K562 (cell line): Measurements from ENCODE around the gene EPO. TPM values are rescaled to one million over a fixed set of nuclear protein-coding genes. Genes with fewer than 3 reads are reported as not detected.

Source experiments
- ARHGAP35 ChIP-seq: fragments of 450-650 bp; IDR thresholded peaks from 2 replicates; pipeline ENCODE4 v1.6.1; 2018; ENCODE audit not compliant: partially characterized antibody
- ATF3 ChIP-seq, 2 experiments: fragments of 450-650 bp in 1 of 2; sonication (generic) in 1 of 2; formaldehyde crosslinking in 1 of 2; IDR thresholded peaks in 1 of 2; conservative IDR thresholded peaks in 1 of 2; 2 replicates each; pipeline versions ENCODE4 v1.6.1 to v1.8.1; 2016 to 2023; ENCODE audit warnings: mild to moderate bottlenecking in 2 of 2, moderate library complexity in 2 of 2, inconsistent platforms in 1 of 2, missing genetic modification reagents in 1 of 2
- E2F8 ChIP-seq: fragments of 450-650 bp; IDR thresholded peaks from 2 replicates; pipeline ENCODE4 v1.7.1; 2018; ENCODE audit warnings: mild to moderate bottlenecking, low read depth; ENCODE audit not compliant: partially characterized antibody
- EGR1 ChIP-seq: fragments of 450-650 bp; conservative IDR thresholded peaks from 2 replicates; pipeline ENCODE4 v1.6.1; 2017; ENCODE audit warnings: mild to moderate bottlenecking
- FOXP4 ChIP-seq: sonication (generic); formaldehyde crosslinking; IDR thresholded peaks from 2 replicates; pipeline ENCODE4 v1.8.0; 2022; ENCODE audit warnings: mild to moderate bottlenecking, missing genetic modification reagents, borderline replicate concordance
- HDAC2 ChIP-seq: fragments of 450-650 bp; IDR thresholded peaks from 2 replicates; pipeline ENCODE4 v1.6.1; 2016; ENCODE audit warnings: mild to moderate bottlenecking
- HDGF ChIP-seq: fragments of 450-650 bp; IDR thresholded peaks from 2 replicates; pipeline ENCODE4 v1.6.1; 2016
- MTA2 ChIP-seq: fragments of 450-650 bp; IDR thresholded peaks from 2 replicates; pipeline ENCODE4 v1.6.1; 2016; ENCODE audit warnings: low read depth
- NFRKB ChIP-seq: fragments of 450-650 bp; IDR thresholded peaks from 2 replicates; pipeline ENCODE4 v1.6.1; 2016; ENCODE audit warnings: low read depth
- NR2F6 ChIP-seq: fragments of 450-650 bp; formaldehyde crosslinking; IDR thresholded peaks from 2 replicates; pipeline ENCODE4 v1.4.0; 2020; ENCODE audit warnings: mild to moderate bottlenecking
- POLR2H ChIP-seq: IDR thresholded peaks from 2 replicates; pipeline ENCODE4 v1.6.1; 2016; ENCODE audit warnings: missing genetic modification characterization, low read depth, mild to moderate bottlenecking, control low read depth, missing compliant biosample characterization, moderate library complexity
- RNF2 ChIP-seq: sonication (generic); IDR thresholded peaks from 2 replicates; pipeline ENCODE4 v1.6.1; 2016
- SIX5 ChIP-seq, 2 experiments: IDR thresholded peaks; 2 replicates each; pipeline ENCODE4 v1.6.1; 2011; ENCODE audit warnings: low read length in 2 of 2, borderline replicate concordance in 1 of 2, low read depth in 1 of 2, mild to moderate bottlenecking in 1 of 2, moderate library complexity in 1 of 2; ENCODE audit not compliant: insufficient read depth in 1 of 2
- SMARCA5 ChIP-seq: fragments of 450-650 bp; IDR thresholded peaks from 2 replicates; pipeline ENCODE4 v1.6.1; 2016
- TCF7L2 ChIP-seq: fragments of 150-350 bp; IDR thresholded peaks from 2 replicates; pipeline ENCODE4 v1.6.1; 2016; ENCODE audit warnings: low read depth, mild to moderate bottlenecking, low read length, moderate library complexity
- ZNF140 ChIP-seq: fragments of 250-450 bp; sonication (Bioruptor Pico); IDR thresholded peaks from 2 replicates; pipeline ENCODE4 v1.8.0; 2021; ENCODE audit warnings: moderate library complexity, mild to moderate bottlenecking, inconsistent platforms
- ZNF280A ChIP-seq: fragments of 450-650 bp; IDR thresholded peaks from 2 replicates; pipeline ENCODE4 v1.6.1; 2018; ENCODE audit warnings: mild to moderate bottlenecking, low read depth; ENCODE audit not compliant: partially characterized antibody
- ZNF740 ChIP-seq, 3 experiments: fragments of 200-800 bp in 1 of 3; sonication (Bioruptor generic) in 1 of 3; sonication (generic) in 1 of 3; formaldehyde crosslinking in 1 of 3; IDR thresholded peaks; 2 replicates each; pipeline versions ENCODE4 v1.6.1 to v1.8.0; 2016 to 2022; ENCODE audit warnings: mild to moderate bottlenecking in 2 of 3, missing compliant biosample characterization in 2 of 3, missing genetic modification characterization in 2 of 3, missing genetic modification reagents in 1 of 3
- polyA plus RNA-seq, 8 experiments: library from polyadenylated mRNA; depleted of rRNA in 4 of 8; stranded (reverse) in 5 of 8; unstranded in 3 of 8; fragments of >200 nt; fragmentation: Nextera tagmentation in 2 of 8; fragmentation: Illumina TruSeq in 1 of 8; extraction: Ambion mirVana in 2 of 8; extraction: Trizol in 1 of 8; gene quantifications; 2 replicates each; pipeline versions ENCODE4 v1.2.1 to v1.2.3, GENCODE V29; 2011 to 2014; ENCODE audit warnings: inconsistent platforms in 1 of 8, missing spikeins in 1 of 8
- total RNA-seq, 7 experiments: library from RNA; depleted of rRNA in 6 of 7; stranded (reverse); fragments of >200 nt in 6 of 7; fragmentation: Illumina TruSeq in 2 of 7; extraction: Trizol in 2 of 7; gene quantifications; 2 replicates each; pipeline versions ENCODE4 v1.2.1 to v1.2.3, GENCODE V29; 2011 to 2021; ENCODE audit warnings: low replicate concordance in 1 of 7

The EPO gene
- total and polyA plus RNA-seq, 9 of the 15 experiments (the other 6 are each of a cell fraction or from before 2014, with no cell fraction given) = 0.06 to 0.41 (median 0.07) TPM; not detected in 6

GRCh38 chr7:100705320-100705752 lies 14.9 kb upstream of the EPO start (continued):
- no peak for TF ChIP-seq FOXP4 (CRISPR knock-in tag)
- peak; percentile 13; the same call in 1 of the 2 replicates for TF ChIP-seq RNF2
- TF ChIP-seq MTA2 = peak; percentile 42; the same call in 1 of the 2 replicates
- TF ChIP-seq ATF3 (IDR thresholded peaks at IDR 0.05) = no peak
- TF ChIP-seq ATF3 (CRISPR knock-in tag; conservative IDR thresholded peaks at IDR 0.05) = no peak
- TF ChIP-seq E2F8 = peak; percentile 12
- no peak for TF ChIP-seq NR2F6 (CRISPR knock-in tag)
- TF ChIP-seq NFRKB = peak; percentile 35; the same call in 1 of the 2 replicates
- no peak; the same call in 1 of the 2 replicates for TF ChIP-seq HDGF
- TF ChIP-seq EGR1 = peak; percentile 94
- TF ChIP-seq SMARCA5 = peak; percentile 90
- TF ChIP-seq ARHGAP35 = no peak
- TF ChIP-seq SIX5 (IDR thresholded peaks at IDR 0.05; ENCODE audit: borderline replicate concordance in 1 of 2, insufficient read depth in 1 of 2, low read depth in 1 of 2, low read length in 2 of 2) = no peak
- TF ChIP-seq POLR2H = no peak
- no peak for TF ChIP-seq ZNF140 (CRISPR knock-in tag)
- peak; percentile 66 for TF ChIP-seq ZNF740 (CRISPR knock-in tag; IDR thresholded peaks at IDR 0.05)
- no peak for TF ChIP-seq ZNF740 (tag; IDR thresholded peaks at IDR 0.05)
- no peak for TF ChIP-seq TCF7L2
- peak; percentile 93 for TF ChIP-seq HDAC2
- no peak for TF ChIP-seq ZNF280A
